ENCODE results near the gene FBXL7.

The FBXL7 gene

DNA sequence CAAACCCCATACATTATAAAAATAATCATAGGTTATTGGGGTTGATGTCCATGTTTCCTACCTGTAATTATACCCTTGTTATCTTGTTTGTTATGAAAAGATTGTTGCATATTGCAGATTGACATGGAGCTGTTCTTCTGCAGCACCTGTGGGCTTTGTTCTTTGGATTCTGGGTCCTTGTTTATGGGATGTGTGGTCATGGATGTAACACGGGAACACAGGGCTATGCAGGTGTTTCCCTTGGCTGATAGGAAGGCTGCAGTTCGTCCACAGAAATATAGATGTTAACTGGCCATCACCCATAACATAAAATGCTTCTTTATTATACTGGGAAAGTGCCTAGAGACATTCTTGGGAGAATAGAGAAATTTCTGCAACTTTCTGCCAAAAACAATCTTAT, 77.9 kb downstream of the FBXL7 start:
- Histone ChIP-seq H3K9ac (ENCODE audit: low read length) (no peak overlapping the region), H3K27ac (ENCODE audit: low read length) (no peak overlapping the region), H3K4me1 (ENCODE audit: low read length) (no peaks in the 10 kb centered on the region), H3K4me3 (ENCODE audit: low read length) (no peak overlapping the region), H2AFZ (ENCODE audit: low read depth, low read length) (no peak overlapping the region), H3K79me2 (ENCODE audit: low read length) (no peaks in the 10 kb centered on the region), H3K4me2 (ENCODE audit: low read length) (no peak overlapping the region), H3K9me3 (ENCODE audit: insufficient read depth, low read length) (no peaks in the 10 kb centered on the region), H3K27me3 (ENCODE audit: low read depth, low read length) (no peaks in the 10 kb centered on the region), H3K36me3 (replicated peaks; ENCODE audit: low read depth, low read length) (no peaks in the 10 kb centered on the region), H4K20me1 (ENCODE audit: insufficient read depth, low read length) (no peaks in the 10 kb centered on the region)
- no peak for TF ChIP-seq EZH2phosphoT487 (IDR thresholded peaks at IDR 0.05; ENCODE audit: low read depth)
- TF ChIP-seq, protein P1, sequence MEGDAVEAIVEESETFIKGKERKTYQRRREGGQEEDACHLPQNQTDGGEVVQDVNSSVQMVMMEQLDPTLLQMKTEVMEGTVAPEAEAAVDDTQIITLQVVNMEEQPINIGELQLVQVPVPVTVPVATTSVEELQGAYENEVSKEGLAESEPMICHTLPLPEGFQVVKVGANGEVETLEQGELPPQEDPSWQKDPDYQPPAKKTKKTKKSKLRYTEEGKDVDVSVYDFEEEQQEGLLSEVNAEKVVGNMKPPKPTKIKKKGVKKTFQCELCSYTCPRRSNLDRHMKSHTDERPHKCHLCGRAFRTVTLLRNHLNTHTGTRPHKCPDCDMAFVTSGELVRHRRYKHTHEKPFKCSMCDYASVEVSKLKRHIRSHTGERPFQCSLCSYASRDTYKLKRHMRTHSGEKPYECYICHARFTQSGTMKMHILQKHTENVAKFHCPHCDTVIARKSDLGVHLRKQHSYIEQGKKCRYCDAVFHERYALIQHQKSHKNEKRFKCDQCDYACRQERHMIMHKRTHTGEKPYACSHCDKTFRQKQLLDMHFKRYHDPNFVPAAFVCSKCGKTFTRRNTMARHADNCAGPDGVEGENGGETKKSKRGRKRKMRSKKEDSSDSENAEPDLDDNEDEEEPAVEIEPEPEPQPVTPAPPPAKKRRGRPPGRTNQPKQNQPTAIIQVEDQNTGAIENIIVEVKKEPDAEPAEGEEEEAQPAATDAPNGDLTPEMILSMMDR (IDR thresholded peaks at IDR 0.05; ENCODE audit: low read depth, low read length), result no peak

DNA sequence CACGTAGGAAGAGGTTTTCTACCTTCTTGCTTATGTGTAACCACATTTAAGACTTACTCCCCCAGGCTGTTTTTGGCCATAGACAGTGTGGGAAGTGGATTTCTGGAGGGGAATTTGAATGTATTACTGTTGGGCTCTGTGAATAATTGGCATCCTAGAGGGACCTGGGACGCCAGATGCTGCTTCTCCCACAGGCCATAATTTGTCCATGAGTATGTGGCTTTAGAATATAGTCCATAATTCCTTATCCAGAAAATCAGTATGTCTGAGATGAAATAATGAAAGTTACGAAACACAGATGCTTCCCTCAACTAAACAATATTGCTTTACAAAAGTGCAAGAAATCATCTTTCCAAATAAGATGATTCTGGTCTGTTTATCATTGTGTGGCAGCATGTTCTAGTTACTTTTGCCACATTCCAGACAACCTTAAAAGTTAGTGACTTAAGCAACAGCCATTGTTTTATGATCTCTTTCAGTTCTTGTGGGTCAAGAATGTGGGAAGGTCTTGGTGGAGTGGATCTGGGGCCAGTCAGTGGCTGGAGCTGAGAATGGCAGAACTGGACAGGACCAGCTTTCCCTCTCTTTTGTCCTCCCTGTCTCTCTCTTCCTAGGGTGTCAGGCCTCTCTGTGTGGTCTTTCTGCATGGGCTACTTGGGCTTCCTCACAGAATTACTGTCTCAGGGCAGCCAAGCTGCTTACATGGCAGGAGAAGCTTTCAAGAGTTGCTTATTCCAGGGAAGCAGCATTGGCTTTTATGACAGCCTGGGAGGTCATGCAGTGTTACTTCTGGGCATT, 79.4 kb downstream of the FBXL7 start:
- no peaks in the 10 kb centered on the region for H3K36me3 ChIP-seq (replicated peaks; ENCODE audit: low read depth, low read length)
- no peak overlapping the region for H2AFZ ChIP-seq (ENCODE audit: low read depth, low read length)
- H4K20me1 ChIP-seq (ENCODE audit: insufficient read depth, low read length), result no peaks in the 10 kb centered on the region
- no peak for TF ChIP-seq EZH2phosphoT487 (IDR thresholded peaks at IDR 0.05; ENCODE audit: low read depth)
- TF ChIP-seq, protein P1 (IDR thresholded peaks at IDR 0.05; ENCODE audit: low read depth, low read length), result no peak
- H3K4me2 ChIP-seq (ENCODE audit: low read length), result no peak overlapping the region
- no peak overlapping the region for H3K27ac ChIP-seq (ENCODE audit: low read length)
- H3K4me3 ChIP-seq (ENCODE audit: low read length), result no peak overlapping the region
- H3K4me1 ChIP-seq (ENCODE audit: low read length), result no peaks in the 10 kb centered on the region
- H3K9ac ChIP-seq (ENCODE audit: low read length), result no peak overlapping the region
- H3K27me3 ChIP-seq (ENCODE audit: low read depth, low read length), result no peaks in the 10 kb centered on the region
- H3K79me2 ChIP-seq (ENCODE audit: low read length), result no peaks in the 10 kb centered on the region
- no peaks in the 10 kb centered on the region for H3K9me3 ChIP-seq (ENCODE audit: insufficient read depth, low read length)

DNA sequence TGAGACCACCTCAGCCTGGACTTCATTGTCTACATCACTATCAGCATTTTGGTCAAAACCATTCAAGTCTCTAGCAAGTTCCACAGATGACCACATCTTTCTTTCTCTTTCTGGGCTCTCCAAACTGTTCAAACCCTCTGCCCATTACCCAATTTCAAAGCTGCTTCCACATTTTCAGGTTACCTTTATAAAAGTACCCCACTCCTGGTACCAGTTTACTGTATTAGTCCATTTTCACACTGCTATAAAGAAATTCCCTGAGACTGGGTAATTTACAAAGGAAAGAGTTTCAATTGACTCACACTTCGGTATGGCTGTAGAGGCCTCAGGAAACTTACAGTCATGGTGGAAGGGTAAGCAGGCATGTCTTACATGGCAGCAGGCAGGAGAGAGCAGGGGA, 84.5 kb downstream of the FBXL7 start:
- no peak overlapping the region for H2AFZ ChIP-seq (ENCODE audit: low read depth, low read length)
- H3K27ac ChIP-seq (ENCODE audit: low read length), result no peak overlapping the region
- H3K4me3 ChIP-seq (ENCODE audit: low read length), result no peak overlapping the region
- no peak overlapping the region for H3K9ac ChIP-seq (ENCODE audit: low read length)
- H3K79me2 ChIP-seq (ENCODE audit: low read length), result no peaks in the 10 kb centered on the region
- no peaks in the 10 kb centered on the region for H4K20me1 ChIP-seq (ENCODE audit: insufficient read depth, low read length)
- no peaks in the 10 kb centered on the region for H3K9me3 ChIP-seq (ENCODE audit: insufficient read depth, low read length)
- H3K4me2 ChIP-seq (ENCODE audit: low read length), result no peak overlapping the region
- no peak for TF ChIP-seq EZH2phosphoT487 (IDR thresholded peaks at IDR 0.05; ENCODE audit: low read depth)
- TF ChIP-seq, protein P1 (IDR thresholded peaks at IDR 0.05; ENCODE audit: low read depth, low read length), result no peak
- no peaks in the 10 kb centered on the region for H3K36me3 ChIP-seq (replicated peaks; ENCODE audit: low read depth, low read length)
- H3K27me3 ChIP-seq (ENCODE audit: low read depth, low read length), result no peaks in the 10 kb centered on the region
- no peaks in the 10 kb centered on the region for H3K4me1 ChIP-seq (ENCODE audit: low read length)

DNA sequence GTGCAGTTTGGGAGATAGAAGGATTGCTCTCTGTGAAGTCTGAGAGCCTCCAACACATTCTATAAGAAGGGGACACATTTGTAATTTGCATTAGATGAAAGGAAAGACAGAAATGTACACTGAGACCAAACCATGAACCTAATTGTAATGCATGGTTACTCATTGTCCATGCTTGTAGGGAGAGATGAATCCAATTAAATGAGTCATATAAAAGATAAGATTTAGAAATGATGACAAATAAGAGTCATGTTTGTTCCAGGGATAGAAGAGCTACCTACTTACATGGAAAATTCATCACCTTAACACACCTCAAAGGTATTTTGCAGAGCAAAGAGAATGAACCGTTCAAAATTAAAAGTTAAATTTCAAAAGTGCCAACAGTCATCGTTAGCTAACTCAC, 85.1 kb downstream of the FBXL7 start:
- no peak overlapping the region for H2AFZ ChIP-seq (ENCODE audit: low read depth, low read length)
- H3K4me1 ChIP-seq (ENCODE audit: low read length), result no peaks in the 10 kb centered on the region
- no peak overlapping the region for H3K4me2 ChIP-seq (ENCODE audit: low read length)
- no peak overlapping the region for H3K4me3 ChIP-seq (ENCODE audit: low read length)
- H3K9ac ChIP-seq (ENCODE audit: low read length), result no peak overlapping the region
- no peaks in the 10 kb centered on the region for H3K27me3 ChIP-seq (ENCODE audit: low read depth, low read length)
- H4K20me1 ChIP-seq (ENCODE audit: insufficient read depth, low read length), result no peaks in the 10 kb centered on the region
- no peaks in the 10 kb centered on the region for H3K36me3 ChIP-seq (replicated peaks; ENCODE audit: low read depth, low read length)
- H3K79me2 ChIP-seq (ENCODE audit: low read length), result no peaks in the 10 kb centered on the region
- no peaks in the 10 kb centered on the region for H3K9me3 ChIP-seq (ENCODE audit: insufficient read depth, low read length)
- no peak for TF ChIP-seq EZH2phosphoT487 (IDR thresholded peaks at IDR 0.05; ENCODE audit: low read depth)
- TF ChIP-seq, protein P1 (IDR thresholded peaks at IDR 0.05; ENCODE audit: low read depth, low read length), result no peak
- no peak overlapping the region for H3K27ac ChIP-seq (ENCODE audit: low read length)

Measured in OCI-LY3 (cell line).